H9 (cell line): ENCODE measurements around the gene TRIM34. TPM values are rescaled to one million over a fixed set of nuclear protein-coding genes. Genes with fewer than 3 reads are reported as not detected.
"Not testable (repeated sequence)": the region's sequence is repeated elsewhere in the genome, so short reads cannot be mapped to it uniquely, and the experiment has no call there.

ENCODE experiments used
- DNase-seq: peaks from one replicate; pipeline ENCODE4 v3.0.0-alpha.2; 2017
- H2AFZ ChIP-seq: one replicate; pipeline ENCODE4 v1.6.1; 2013; ENCODE audit warnings: mild to moderate bottlenecking, low read length, control low read depth, moderate library complexity
- H2AK5ac ChIP-seq: 2 replicates; pipeline ENCODE4 v1.6.1; 2013; ENCODE audit warnings: low read length, control low read depth, mixed read lengths; ENCODE audit not compliant: insufficient read length
- H2BK120ac ChIP-seq: one replicate; pipeline ENCODE4 v1.6.1; 2013; ENCODE audit warnings: low read depth, mild to moderate bottlenecking, low read length, control low read depth, inconsistent platforms; ENCODE audit not compliant: poor library complexity, severe bottlenecking
- H2BK12ac ChIP-seq: 2 replicates; pipeline ENCODE4 v1.6.1; 2013; ENCODE audit warnings: low read length, control low read depth, mixed read lengths, low read depth; ENCODE audit not compliant: insufficient read length
- H2BK15ac ChIP-seq: 2 replicates; pipeline ENCODE4 v1.6.1; 2013; ENCODE audit warnings: low read depth, low read length, control low read depth
- H2BK20ac ChIP-seq: one replicate; pipeline ENCODE4 v1.6.1; 2013; ENCODE audit warnings: low read depth, mild to moderate bottlenecking, low read length, control low read depth, inconsistent platforms; ENCODE audit not compliant: poor library complexity, severe bottlenecking
- H2BK5ac ChIP-seq: 2 replicates; pipeline ENCODE4 v1.6.1; 2013; ENCODE audit warnings: low read length, control low read depth, mixed read lengths; ENCODE audit not compliant: insufficient read length
- H3K14ac ChIP-seq: 2 replicates; pipeline ENCODE4 v1.6.1; 2013; ENCODE audit warnings: low read length, control low read depth; ENCODE audit not compliant: insufficient read depth
- H3K18ac ChIP-seq: 2 replicates; pipeline ENCODE4 v1.6.1; 2013; ENCODE audit warnings: low read depth, mild to moderate bottlenecking, mixed read lengths, low read length, control low read depth; ENCODE audit not compliant: insufficient read length
- H3K23ac ChIP-seq: 2 replicates; pipeline ENCODE4 v1.6.1; 2013; ENCODE audit warnings: low read length, control low read depth, mixed read lengths, low read depth; ENCODE audit not compliant: insufficient read length
- H3K23me2 ChIP-seq: 2 replicates; pipeline ENCODE4 v1.6.1; 2013; ENCODE audit warnings: low read depth, mild to moderate bottlenecking, mixed read lengths, low read length, control low read depth; ENCODE audit not compliant: insufficient read length, poor library complexity, severe bottlenecking
- H3K27ac ChIP-seq: 2 replicates; pipeline ENCODE4 v1.5.1; 2013; ENCODE audit warnings: low read length, control low read depth, mixed read lengths, low read depth; ENCODE audit not compliant: insufficient read length
- H3K27me3 ChIP-seq: 2 replicates; pipeline ENCODE4 v1.6.1; 2013; ENCODE audit warnings: low read length, control low read depth, inconsistent platforms; ENCODE audit not compliant: insufficient read depth
- H3K4ac ChIP-seq: 2 replicates; pipeline ENCODE4 v1.6.1; 2013; ENCODE audit warnings: low read depth, mild to moderate bottlenecking, control low read depth, inconsistent platforms, low read length, moderate library complexity
- H3K4me1 ChIP-seq: 2 replicates; pipeline ENCODE4 v1.6.1; 2013; ENCODE audit warnings: low read length, control low read depth, inconsistent platforms; ENCODE audit not compliant: insufficient read depth
- H3K4me2 ChIP-seq: 2 replicates; pipeline ENCODE4 v1.6.1; 2013; ENCODE audit warnings: low read length, control low read depth, mixed read lengths; ENCODE audit not compliant: insufficient read length, insufficient read depth
- H3K56ac ChIP-seq: 2 replicates; pipeline ENCODE4 v1.6.1; 2013; ENCODE audit warnings: low read depth, mild to moderate bottlenecking, mixed read lengths, low read length, control low read depth; ENCODE audit not compliant: insufficient read length
- H3K79me1 ChIP-seq: 2 replicates; pipeline ENCODE4 v1.6.1; 2013; ENCODE audit warnings: low read depth, mild to moderate bottlenecking, moderate library complexity, low read length, control low read depth, inconsistent platforms; ENCODE audit not compliant: insufficient read depth, poor library complexity, severe bottlenecking
- H3K79me2 ChIP-seq: 2 replicates; pipeline ENCODE4 v1.6.1; 2013; ENCODE audit warnings: low read length, control low read depth, inconsistent platforms; ENCODE audit not compliant: insufficient read depth
- H3K9ac ChIP-seq: 2 replicates; pipeline ENCODE4 v1.6.1; 2013; ENCODE audit warnings: low read length, control low read depth, mixed read lengths; ENCODE audit not compliant: insufficient read length; ENCODE audit errors: extremely low read depth
- H3K9me3 ChIP-seq: one replicate; pipeline ENCODE4 v1.6.1; 2013; ENCODE audit warnings: low read depth, low read length, inconsistent platforms; ENCODE audit not compliant: control insufficient read depth
- H3T11ph ChIP-seq: one replicate; pipeline ENCODE4 v1.6.1; 2013; ENCODE audit warnings: mild to moderate bottlenecking, low read length, control low read depth, inconsistent platforms
- H4K20me1 ChIP-seq: one replicate; pipeline ENCODE4 v1.6.1; 2013; ENCODE audit not compliant: control insufficient read depth, insufficient read length, insufficient read depth
- H4K5ac ChIP-seq: 2 replicates; pipeline ENCODE4 v1.6.1; 2013; ENCODE audit warnings: low read depth, mild to moderate bottlenecking, mixed read lengths, low read length, control low read depth; ENCODE audit not compliant: insufficient read length
- H4K8ac ChIP-seq: replicated peaks from 2 replicates; pipeline ENCODE4 v1.6.1; 2013; ENCODE audit warnings: low read length, control low read depth, mixed read lengths, low read depth; ENCODE audit not compliant: insufficient read length
- H4K91ac ChIP-seq: 2 replicates; pipeline ENCODE4 v1.6.1; 2013; ENCODE audit warnings: low read depth, mild to moderate bottlenecking, moderate library complexity, mixed read lengths, low read length, control low read depth; ENCODE audit not compliant: insufficient read length
- H3K27ac Mint-ChIP-seq, 3 experiments: 2 replicates in 2 of 3; 3 replicates in 1 of 3; pipeline ENCODE4 v1.8.0; 2020 to 2021; ENCODE audit warnings: mixed read lengths in 3 of 3, mild to moderate bottlenecking in 1 of 3, moderate library complexity in 1 of 3
- H3K27me3 Mint-ChIP-seq: 2 replicates; pipeline ENCODE4 v1.8.0; 2021; ENCODE audit warnings: low read depth, mild to moderate bottlenecking, moderate library complexity, mixed read lengths
- H3K36me3 Mint-ChIP-seq, 3 experiments: 2 replicates in 2 of 3; 3 replicates in 1 of 3; pipeline ENCODE4 v1.8.0; 2020 to 2021; ENCODE audit warnings: low read depth in 3 of 3, mixed read lengths in 3 of 3; ENCODE audit not compliant: insufficient read depth in 1 of 3
- H3K4me1 Mint-ChIP-seq, 2 experiments: 2 replicates each; pipeline ENCODE4 v1.8.0; 2020; ENCODE audit warnings: mixed read lengths in 2 of 2
- H3K4me3 Mint-ChIP-seq, 2 experiments: 2 replicates in 1 of 2; 3 replicates in 1 of 2; pipeline ENCODE4 v1.8.0; 2020 to 2021; ENCODE audit warnings: mild to moderate bottlenecking in 2 of 2, mixed read lengths in 2 of 2, moderate library complexity in 1 of 2
- H3K9me3 Mint-ChIP-seq, 2 experiments: 2 replicates in 1 of 2; 3 replicates in 1 of 2; pipeline ENCODE4 v1.8.0; 2020; ENCODE audit warnings: mild to moderate bottlenecking in 2 of 2, mixed read lengths in 2 of 2, moderate library complexity in 1 of 2
- CTCF ChIP-seq: fragments of 200-600 bp; sonication (generic); conservative IDR thresholded peaks from 3 replicates; pipeline ENCODE4 v1.8.0; 2021; ENCODE audit warnings: antibody characterized with exemption, mild to moderate bottlenecking
- WGBS: extraction: QIAGEN DNeasy Blood & Tissue Kit; methylation state at CpG from one replicate; pipeline ENCODE4 v1.1.7; 2013; ENCODE audit warnings: missing lambda C conversion rate, low lambda C conversion rate, mixed read lengths; ENCODE audit not compliant: insufficient read length; ENCODE audit errors: extremely low coverage; 5-methylcytosine and 5-hydroxymethylcytosine counted together
- total RNA-seq: library from RNA; stranded (reverse); gene quantifications from 2 replicates; pipeline ENCODE4 v1.2.1, GENCODE V29; 2021

TRIM34 gene
- total RNA-seq, 1 experiment from 2014 or later = 0.59 TPM

- Histone ChIP-seq H3K79me1 (no peaks in the 10 kb centered on the region), H3K56ac (no peak overlapping the region), H4K8ac (no peak overlapping the region), H3K79me2 (no peaks in the 10 kb centered on the region; the same call in 1 of the 2 replicates), H2BK12ac (no peak overlapping the region), H3K4me1 (no peaks in the 10 kb centered on the region; the same call in 1 of the 2 replicates), H4K5ac (no peak overlapping the region), H3K23ac (no peak overlapping the region), H3K23me2 (peaks cover 3% of the 10 kb centered on the region), H2BK20ac (no peak overlapping the region), H3K27ac (no peak overlapping the region), H3K14ac (no peak overlapping the region), H4K91ac (no peak overlapping the region), H3K9me3 (no peaks in the 10 kb centered on the region), H3K18ac (no peak overlapping the region), H3K27me3 (no peaks in the 10 kb centered on the region), H3K4ac (no peak overlapping the region), H2BK15ac (no peak overlapping the region), H3K4me2 (no peak overlapping the region), H2BK5ac (no peak overlapping the region), H2AK5ac (no peak overlapping the region), H2BK120ac (no peak overlapping the region), H3T11ph (no peak overlapping the region), H2AFZ (no peak overlapping the region), H3K9ac (no peak overlapping the region), H4K20me1 (no peaks in the 10 kb centered on the region)
- Mint-ChIP-seq H3K9me3 (peaks cover 8 to 10% of the 10 kb centered on the region in 2 experiments; a peak in 4 of 5 replicates), H3K27me3 (no peaks in the 10 kb centered on the region), H3K36me3 (peaks cover 35 to 58% (median 50%) of the 10 kb centered on the region in 3 experiments), H3K4me3 (no peak overlapping the region), H3K4me1 (peaks cover 14 to 15% of the 10 kb centered on the region in 2 experiments), H3K27ac (no peak overlapping the region; a peak in 1 of 7 replicates)
- no peak for TF ChIP-seq CTCF
- DNase-seq = no peak
- no CpG with 5 or more reads among the region's 7 CpGs for WGBS
These were observed 55.0 kb downstream of the TRIM34 start for GRCh38 chr11:5679811-5680210.

DNA sequence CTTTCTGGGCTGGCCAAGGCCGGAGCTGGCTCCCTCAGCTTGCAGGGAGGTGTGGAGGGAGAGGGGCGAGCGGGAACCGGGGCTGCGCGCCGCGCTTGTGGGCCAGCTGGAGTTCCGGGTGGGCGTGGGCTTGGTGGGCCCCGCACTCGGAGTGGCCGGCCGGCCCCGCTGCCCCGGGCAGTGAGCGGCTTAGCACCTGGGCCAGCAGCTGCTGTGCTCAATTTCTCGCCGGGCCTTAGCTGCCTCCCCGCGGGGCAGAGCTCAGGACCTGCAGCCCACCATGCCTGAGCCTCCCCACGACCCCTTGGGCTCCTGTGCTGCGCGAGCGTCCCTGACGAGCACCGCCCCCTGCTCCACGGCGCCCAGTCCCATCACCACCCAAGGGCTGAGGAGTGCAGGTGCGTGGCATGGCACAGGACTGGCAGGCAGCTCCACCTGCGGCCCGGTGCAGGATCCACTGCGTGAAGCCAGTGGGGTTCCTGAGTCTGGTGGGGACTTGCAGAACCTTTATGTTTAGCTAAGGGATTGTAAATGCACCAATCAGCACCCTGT is 58.2 kb downstream of the TRIM34 start:
- DNase-seq, H2AK5ac ChIP-seq, H4K8ac ChIP-seq, H2BK12ac ChIP-seq, H3K9ac ChIP-seq, H3K27me3 ChIP-seq, H2AFZ ChIP-seq, H4K91ac ChIP-seq, H2BK5ac ChIP-seq, H4K20me1 ChIP-seq, H3K4me3 Mint-ChIP-seq, H3K18ac ChIP-seq, H3K79me2 ChIP-seq, H3K14ac ChIP-seq, H3K23ac ChIP-seq, H3K23me2 ChIP-seq, H2BK120ac ChIP-seq, H3K4ac ChIP-seq, H3K79me1 ChIP-seq, H3K27me3 Mint-ChIP-seq, H4K5ac ChIP-seq, H3K4me1 ChIP-seq, H2BK15ac ChIP-seq, H3K27ac ChIP-seq, H3K9me3 ChIP-seq, H3K27ac Mint-ChIP-seq, H3T11ph ChIP-seq, H3K56ac ChIP-seq, H2BK20ac ChIP-seq, H3K4me2 ChIP-seq: not testable (repeated sequence)
- peaks cover 27 to 42% (median 35%) of the 10 kb centered on the region in 3 experiments for H3K36me3 Mint-ChIP-seq
- no CpG with 5 or more reads among the region's 33 CpGs for WGBS
- peaks cover 7 to 10% of the 10 kb centered on the region in 2 experiments for H3K9me3 Mint-ChIP-seq
- peaks cover 18 to 23% of the 10 kb centered on the region in 2 experiments for H3K4me1 Mint-ChIP-seq
